HL-60 (cell line): ENCODE data around the gene OR1A2.

ENCODE experiments used
- DNase-seq, 2 experiments: peaks; one replicate each; pipeline ENCODE4 v3.0.0-alpha.2; 2010 to 2020; ENCODE audit warnings: low read depth in 1 of 2, low spot score in 1 of 2
- H3K27ac ChIP-seq: fragments of 250-450 bp; sonication (Bioruptor Pico); replicated peaks from 2 replicates; pipeline ENCODE4 v1.5.1; 2020; ENCODE audit warnings: mild to moderate bottlenecking, moderate library complexity
- H3K27me3 ChIP-seq: fragments of 250-450 bp; sonication (Bioruptor Pico); 2 replicates; pipeline ENCODE4 v1.5.1; 2021; ENCODE audit warnings: mild to moderate bottlenecking, moderate library complexity; ENCODE audit not compliant: insufficient read depth, poor library complexity, severe bottlenecking
- H3K4me3 ChIP-seq: replicated peaks from 2 replicates; pipeline ENCODE4 v1.5.1; 2011; ENCODE audit warnings: mild to moderate bottlenecking, control low read depth, low read length; ENCODE audit not compliant: insufficient read depth
- CTCF ChIP-seq: IDR thresholded peaks from one replicate; pipeline ENCODE4 v1.5.1; 2011; ENCODE audit warnings: low read length, control low read depth, inconsistent platforms; ENCODE audit not compliant: insufficient read depth
- GABPA ChIP-seq: IDR thresholded peaks from 2 replicates; pipeline ENCODE4 v1.6.1; 2012; ENCODE audit warnings: low read depth
- POLR2AphosphoS5 ChIP-seq: IDR thresholded peaks from 2 replicates; pipeline ENCODE4 v1.6.1; 2012; ENCODE audit warnings: low read depth
- REST ChIP-seq: IDR thresholded peaks from 2 replicates; pipeline ENCODE4 v1.6.1; 2012; ENCODE audit warnings: low read depth; ENCODE audit not compliant: insufficient replicate concordance
- SPI1 ChIP-seq: IDR thresholded peaks from 2 replicates; pipeline ENCODE4 v1.6.1; 2012; ENCODE audit warnings: low read depth, mild to moderate bottlenecking, borderline replicate concordance

Gene OR1A2

GRCh38 chr17:3189961-3190360 is 7.4 kb upstream of the OR1A2 start:
- no peak for DNase-seq
- TF ChIP-seq CTCF (no peak), GABPA (no peak), SPI1 (no peak), POLR2AphosphoS5 (no peak), REST (no peak)
- Histone ChIP-seq H3K4me3 (no peak overlapping the region), H3K27ac (no peak overlapping the region), H3K27me3 (no peaks in the 10 kb centered on the region)

- no peak for TF ChIP-seq REST
- no peak for TF ChIP-seq GABPA
- no peak for TF ChIP-seq POLR2AphosphoS5
- no peak for TF ChIP-seq SPI1
- no peak for TF ChIP-seq CTCF
Measured at GRCh38 chr17:3207367-3207766, 10.0 kb downstream of the OR1A2 start, which contains the start of gene OR1A1. OR1A1 (plus strand) TSS chr17:3207667; CDS start chr17:3215621, 7,954 bp downstream.

GRCh38 chr17:3208484-3208883 is 11.2 kb downstream of the OR1A2 start:
- no peak for DNase-seq
- H3K27me3 ChIP-seq = no peaks in the 10 kb centered on the region
- TF ChIP-seq REST = no peak
- no peak for TF ChIP-seq POLR2AphosphoS5
- TF ChIP-seq SPI1 = no peak
- no peak for TF ChIP-seq CTCF
- TF ChIP-seq GABPA = no peak
- H3K4me3 ChIP-seq = no peak overlapping the region
- H3K27ac ChIP-seq = no peak overlapping the region

More at GRCh38 chr17:3207367-3207766, 10.0 kb downstream of the OR1A2 start, which contains the start of gene OR1A1:
- DNase-seq = no peak
- H3K4me3 ChIP-seq = no peak within 1 kb of the TSS
- H3K27me3 ChIP-seq = no peaks in the 10 kb centered on the region
- no peak within 1 kb of the TSS for H3K27ac ChIP-seq
